Small intestine (tissue), 7 donors: ENCODE results near the gene POLH. TPM values are rescaled to one million over a fixed set of nuclear protein-coding genes. Genes with fewer than 3 reads are reported as not detected.
"Not testable (repeated sequence)": the region's sequence is repeated elsewhere in the genome, so short reads cannot be mapped to it uniquely, and the experiment has no call there.

Source experiments
- DNase-seq, 2 donors: peaks; one replicate each; pipeline versions ENCODE4 v3.0.0 to v3.0.0-alpha.2; 2013
- FAIRE-seq: peaks from 2 replicates; lab custom pipeline; 2012; peaks lifted over from hg19 to GRCh38; lab: Jason Lieb, UNC
- H3K27ac ChIP-seq, 3 donors: one replicate each; pipeline ENCODE4 v1.5.1; 2013; ENCODE audit warnings: low read length in 2 of 3, mild to moderate bottlenecking in 2 of 3, control low read depth in 1 of 3, inconsistent platforms in 1 of 3, low read depth in 1 of 3, moderate library complexity in 1 of 3
- H3K27me3 ChIP-seq, 3 donors: one replicate each; pipeline ENCODE4 v1.6.1; 2013; ENCODE audit warnings: low read length in 3 of 3, inconsistent platforms in 1 of 3; ENCODE audit not compliant: control insufficient read depth in 3 of 3, insufficient read depth in 3 of 3
- H3K36me3 ChIP-seq, 3 donors: one replicate each; pipeline ENCODE4 v1.6.1; 2013; ENCODE audit warnings: low read length in 3 of 3, inconsistent platforms in 1 of 3, low read depth in 1 of 3, mild to moderate bottlenecking in 1 of 3, moderate library complexity in 1 of 3; ENCODE audit not compliant: control insufficient read depth in 3 of 3, insufficient read depth in 2 of 3
- H3K4me1 ChIP-seq, 3 donors: one replicate each; pipeline ENCODE4 v1.6.1; 2013; ENCODE audit warnings: low read length in 2 of 3, inconsistent platforms in 1 of 3, low read depth in 1 of 3, mild to moderate bottlenecking in 1 of 3, moderate library complexity in 1 of 3; ENCODE audit not compliant: control insufficient read depth in 3 of 3, insufficient read depth in 2 of 3
- H3K4me3 ChIP-seq, 3 donors: one replicate each; pipeline ENCODE4 v1.5.1; 2013; ENCODE audit warnings: low read length in 3 of 3, control low read depth in 1 of 3, inconsistent platforms in 1 of 3, low read depth in 1 of 3, mild to moderate bottlenecking in 1 of 3, moderate library complexity in 1 of 3
- H3K9me3 ChIP-seq, 2 donors: one replicate each; pipeline ENCODE4 v1.6.1; 2013; ENCODE audit warnings: low read depth in 1 of 2, low read length in 1 of 2; ENCODE audit not compliant: control insufficient read depth in 2 of 2, insufficient read depth in 1 of 2
- WGBS, 3 donors: extraction: QIAGEN DNeasy Blood & Tissue Kit; methylation state at CpG; one replicate each; pipeline ENCODE4 v1.1.7; 2013; 5-methylcytosine and 5-hydroxymethylcytosine counted together
- polyA plus RNA-seq, 4 donors: library from polyadenylated mRNA; stranded (reverse) in 3 of 4; unstranded in 1 of 4; fragments of 200-250 nt in 3 of 4; fragments of 120-200 nt in 1 of 4; gene quantifications; one replicate each; pipeline versions ENCODE4 v1.2.1 to v1.2.3, GENCODE V29; 2013
- donor health status: healthy with polysubstance abuse.
- donor health status: control.
- donor health status: control.
- donor health status: Bipolar disorder and iron deficiency.
- donor health status: healthy.

Gene POLH
- polyA plus RNA-seq, 4 donors = 2.0 to 8.8 (median 3.1) TPM

DNA sequence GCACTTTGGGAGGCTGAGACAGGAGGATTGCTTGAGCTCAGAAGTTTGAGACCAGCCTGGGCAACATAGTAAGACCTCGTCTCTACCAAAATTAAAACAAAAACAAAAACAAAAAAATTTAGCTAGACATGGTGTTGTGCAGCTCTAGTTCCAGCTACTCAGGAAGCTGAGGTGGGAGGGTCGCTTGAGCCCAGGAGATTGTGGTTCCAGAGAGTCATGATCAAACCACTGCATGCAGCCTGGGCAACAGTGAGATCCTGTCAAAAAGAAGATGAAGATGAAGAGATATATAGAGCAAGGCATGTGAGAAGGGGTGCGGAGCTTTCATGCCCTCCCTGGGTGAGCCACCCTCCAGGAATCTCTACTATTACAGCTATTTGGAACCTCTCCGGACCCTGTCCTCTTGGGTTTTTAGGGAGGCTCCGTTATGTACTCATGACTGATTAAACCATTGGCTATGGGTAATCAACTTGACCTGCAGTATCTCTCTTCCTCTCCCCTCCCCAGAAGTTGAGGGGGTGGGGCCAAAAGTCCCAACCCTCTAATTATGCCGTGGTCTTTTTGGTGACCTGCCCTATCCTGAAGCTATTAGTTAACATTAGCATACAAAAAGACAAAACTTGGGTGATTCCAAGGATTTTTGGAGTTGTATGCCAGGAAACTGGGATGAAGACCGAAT lies 9.0 kb downstream of the POLH start:
- Histone ChIP-seq H3K4me1 (no peaks in the 10 kb centered on the region), H3K4me3 (no peak overlapping the region), H3K36me3 (peaks cover 7 to 40% (median 8%) of the 10 kb centered on the region in 3 donors), H3K27me3 (no peaks in the 10 kb centered on the region), H3K27ac (no peak overlapping the region), H3K9me3 (no peaks in the 10 kb centered on the region)
- peak in 1 of 2 donors; percentile 8 for DNase-seq
- 88 to 91% (median 89%) methylated on average over 7 of the region's 7 CpGs for WGBS, 3 donors
- no peak for FAIRE-seq

GRCh38 chr6:43588194-43588593 lies 12.2 kb downstream of the POLH start:
- Histone ChIP-seq H3K9me3 (no peaks in the 10 kb centered on the region), H3K27ac (no peak overlapping the region), H3K36me3 (peaks cover 7 to 43% (median 9%) of the 10 kb centered on the region in 3 donors), H3K4me1 (no peaks in the 10 kb centered on the region), H3K4me3 (no peak overlapping the region), H3K27me3 (no peaks in the 10 kb centered on the region)
- DNase-seq (no peak), FAIRE-seq (no peak)
- 98 to 100% (median 98%) methylated on average over 5 of the region's 5 CpGs for WGBS, 3 donors

- H3K27me3 ChIP-seq, H3K27ac ChIP-seq, H3K9me3 ChIP-seq, H3K4me3 ChIP-seq, H3K4me1 ChIP-seq, DNase-seq, FAIRE-seq: not testable (repeated sequence)
- H3K36me3 ChIP-seq = peaks cover 5 to 37% (median 9%) of the 10 kb centered on the region in 3 donors
- WGBS, 3 donors = 92 to 97% (median 96%) methylated on average over 1 of the region's 1 CpG
Observed at GRCh38 chr6:43589564-43589963, 13.6 kb downstream of the POLH start.

DNA sequence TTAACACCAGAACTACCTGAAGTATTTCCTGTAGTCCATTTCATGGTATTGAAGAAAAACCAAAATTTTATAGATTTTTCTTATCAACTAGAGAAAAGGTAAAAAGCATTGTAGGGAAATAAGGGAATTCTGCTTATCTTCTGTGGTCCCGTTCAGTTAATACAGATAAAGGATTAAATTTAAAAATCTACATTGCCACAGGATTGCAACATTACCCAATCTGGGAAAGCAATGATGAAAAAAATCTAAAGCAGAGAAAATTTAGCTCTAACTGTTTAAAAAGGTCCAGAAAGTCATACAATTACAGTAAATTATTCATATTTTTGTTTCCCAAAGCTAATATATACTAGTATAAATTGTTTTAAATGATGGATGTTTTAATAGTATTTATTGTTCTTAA lies 18.0 kb downstream of the POLH start:
- Histone ChIP-seq H3K27ac (no peak overlapping the region), H3K9me3 (no peaks in the 10 kb centered on the region), H3K36me3 (peaks cover 0 to 24% (median 4%) of the 10 kb centered on the region in 3 donors), H3K4me3 (no peak overlapping the region), H3K4me1 (no peaks in the 10 kb centered on the region), H3K27me3 (no peaks in the 10 kb centered on the region)
- FAIRE-seq = no peak
- no peak for DNase-seq
- WGBS, 3 donors = 83 to 88% (median 83%) methylated on average over 1 of the region's 1 CpG

DNA sequence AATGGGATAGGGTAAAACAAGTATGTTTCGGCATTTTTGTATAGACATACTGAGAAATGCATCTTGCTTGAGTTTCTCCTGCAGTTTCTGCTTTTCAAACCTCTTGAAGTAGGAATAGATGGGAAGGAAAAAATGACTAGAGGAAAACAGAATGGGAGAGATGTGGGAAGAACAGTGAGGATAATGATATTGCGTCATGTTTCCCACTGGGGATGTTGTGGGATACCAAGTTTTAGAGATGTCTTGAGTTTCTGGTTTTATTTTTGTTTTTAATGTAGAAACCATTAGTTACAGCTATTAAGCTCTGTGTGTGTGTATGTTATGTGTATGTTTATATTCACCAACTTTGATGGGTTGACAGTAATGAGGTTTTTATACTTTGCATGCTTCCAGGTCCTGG lies 24.6 kb downstream of the POLH start:
- 98 to 99% (median 98%) methylated on average over 2 of the region's 2 CpGs for WGBS, 3 donors
- H3K36me3 ChIP-seq = peaks cover 2 to 35% (median 6%) of the 10 kb centered on the region in 3 donors
- no peak for FAIRE-seq

GRCh38 chr6:43604174-43604573 lies 28.2 kb downstream of the POLH start:
- FAIRE-seq (no peak), DNase-seq (no peak)
- H3K27me3 ChIP-seq = no peaks in the 10 kb centered on the region
- 95 to 97% (median 97%) methylated on average over 2 of the region's 2 CpGs for WGBS, 3 donors
- peaks cover 2 to 36% (median 4%) of the 10 kb centered on the region in 3 donors for H3K36me3 ChIP-seq
- H3K4me1 ChIP-seq = no peaks in the 10 kb centered on the region
- H3K4me3 ChIP-seq = no peak overlapping the region
- no peaks in the 10 kb centered on the region for H3K9me3 ChIP-seq
- no peak overlapping the region for H3K27ac ChIP-seq

More for the DNA sequence above, 24.6 kb downstream of the POLH start:
- Histone ChIP-seq H3K4me3 (no peak overlapping the region), H3K4me1 (no peaks in the 10 kb centered on the region), H3K27me3 (no peaks in the 10 kb centered on the region), H3K9me3 (no peaks in the 10 kb centered on the region), H3K27ac (no peak overlapping the region)
- DNase-seq = no peak

GRCh38 chr6:43606019-43606418 lies 30.0 kb downstream of the POLH start:
- DNase-seq = no peak
- no peaks in the 10 kb centered on the region for H3K4me1 ChIP-seq
- no peak overlapping the region for H3K27ac ChIP-seq
- no peak for FAIRE-seq
- H3K27me3 ChIP-seq = no peaks in the 10 kb centered on the region
- no peaks in the 10 kb centered on the region for H3K9me3 ChIP-seq
- 95 to 98% (median 97%) methylated on average over 2 of the region's 2 CpGs for WGBS, 3 donors
- H3K4me3 ChIP-seq = no peak overlapping the region
- H3K36me3 ChIP-seq = peaks cover 2 to 39% (median 2%) of the 10 kb centered on the region in 3 donors

DNA sequence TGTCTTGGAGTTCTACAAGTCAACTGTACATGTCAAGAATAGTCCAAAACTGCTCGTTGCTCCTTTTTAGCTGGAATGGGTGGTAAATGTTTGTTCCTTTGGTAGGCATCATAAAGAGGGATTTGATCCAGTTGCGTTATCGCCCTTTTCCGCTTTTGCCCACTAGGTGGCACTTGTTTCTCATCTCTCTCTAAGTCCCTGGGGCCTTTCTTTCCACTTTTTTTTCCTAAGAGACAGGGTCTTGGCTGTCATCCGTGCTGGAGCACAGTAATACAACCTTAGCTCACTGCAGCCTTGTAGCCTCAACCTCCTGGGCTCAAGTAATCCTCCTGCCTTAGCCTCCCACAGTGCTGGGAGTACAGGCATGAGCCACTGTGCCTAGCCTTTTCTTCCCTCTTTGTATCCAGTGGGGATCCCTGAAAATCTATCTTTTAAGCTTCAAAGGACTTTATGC lies 32.4 kb downstream of the POLH start:
- peaks cover 0 to 24% (median 2%) of the 10 kb centered on the region in 3 donors for H3K36me3 ChIP-seq
- no peak for FAIRE-seq
- no peak overlapping the region for H3K27ac ChIP-seq
- DNase-seq = peak; percentile 66 to 82
- no peaks in the 10 kb centered on the region for H3K4me1 ChIP-seq
- H3K9me3 ChIP-seq = no peaks in the 10 kb centered on the region
- H3K4me3 ChIP-seq = no peak overlapping the region
- 4 to 7% (median 5%) methylated on average over 5 of the region's 5 CpGs for WGBS, 3 donors
- H3K27me3 ChIP-seq = no peaks in the 10 kb centered on the region
